Liver (tissue), 9 donors: Measurements from ENCODE around the gene CCPG1. TPM values are rescaled to one million over a fixed set of nuclear protein-coding genes. Genes with fewer than 3 reads are reported as not detected.

Experiments
- DNase-seq: peaks from one replicate; pipeline ENCODE4 v3.0.0-alpha.2; 2017; ENCODE audit warnings: low spot score
- H3K27ac ChIP-seq, 2 donors: one replicate each; pipeline ENCODE4 v1.7.0; 2013; ENCODE audit warnings: inconsistent platforms in 2 of 2, low read length in 2 of 2, control low read depth in 1 of 2, low read depth in 1 of 2, mild to moderate bottlenecking in 1 of 2
- H3K27me3 ChIP-seq, 4 donors: one replicate each; pipeline versions ENCODE4 v1.6.1 to v1.7.0; 2013; ENCODE audit warnings: low read length in 3 of 4, inconsistent platforms in 1 of 4, mild to moderate bottlenecking in 1 of 4, moderate library complexity in 1 of 4; ENCODE audit not compliant: control insufficient read depth in 4 of 4, insufficient read depth in 4 of 4
- H3K36me3 ChIP-seq, 4 donors: one replicate each; pipeline versions ENCODE4 v1.6.1 to v1.7.0; 2013; ENCODE audit warnings: low read length in 3 of 4, mild to moderate bottlenecking in 3 of 4, low read depth in 1 of 4, moderate library complexity in 1 of 4; ENCODE audit not compliant: control insufficient read depth in 4 of 4, insufficient read depth in 3 of 4
- H3K4me1 ChIP-seq, 4 donors: one replicate each; pipeline versions ENCODE4 v1.6.1 to v1.7.0; 2013; ENCODE audit warnings: low read length in 3 of 4, mild to moderate bottlenecking in 3 of 4, moderate library complexity in 1 of 4; ENCODE audit not compliant: control insufficient read depth in 4 of 4, insufficient read depth in 4 of 4
- H3K4me3 ChIP-seq, 3 donors: one replicate each; pipeline versions ENCODE4 v1.6.1 to v1.7.0; 2013; ENCODE audit warnings: low read length in 3 of 3, control low read depth in 1 of 3, low read depth in 1 of 3, mild to moderate bottlenecking in 1 of 3
- H3K9ac ChIP-seq, 2 donors: one replicate each; pipeline ENCODE4 v1.7.0; 2013; ENCODE audit warnings: low read length in 2 of 2, mild to moderate bottlenecking in 2 of 2, moderate library complexity in 2 of 2, control low read depth in 1 of 2, low read depth in 1 of 2
- H3K9me3 ChIP-seq, 4 donors: one replicate each; pipeline versions ENCODE4 v1.6.1 to v1.7.0; 2013; ENCODE audit warnings: low read length in 3 of 4; ENCODE audit not compliant: control insufficient read depth in 4 of 4
- ATF3 ChIP-seq: IDR thresholded peaks from 2 replicates; pipeline ENCODE4 v1.6.1; 2016; ENCODE audit warnings: antibody characterized with exemption
- CTCF ChIP-seq: fragments of 150-350 bp; IDR thresholded peaks from 2 replicates; pipeline ENCODE4 v1.5.1; 2017; ENCODE audit warnings: improper control_type of control experiment, low read depth, low read length; ENCODE audit not compliant: missing input control
- EGR1 ChIP-seq, 2 donors: IDR thresholded peaks; 2 replicates each; pipeline ENCODE4 v1.6.1; 2016 to 2018; ENCODE audit warnings: antibody characterized with exemption in 2 of 2, low read depth in 2 of 2
- FOXA1 ChIP-seq: IDR thresholded peaks from 2 replicates; pipeline ENCODE4 v1.6.1; 2016; ENCODE audit warnings: antibody characterized with exemption
- FOXA2 ChIP-seq: IDR thresholded peaks from 2 replicates; pipeline ENCODE4 v1.6.1; 2016; ENCODE audit warnings: antibody characterized with exemption
- HNF4A ChIP-seq, 2 donors: conservative IDR thresholded peaks; 2 replicates each; pipeline ENCODE4 v1.6.1; 2016; ENCODE audit warnings: antibody characterized with exemption in 2 of 2, mild to moderate bottlenecking in 2 of 2
- HNF4G ChIP-seq: IDR thresholded peaks from 2 replicates; pipeline ENCODE4 v1.6.1; 2016; ENCODE audit warnings: antibody characterized with exemption
- JUND ChIP-seq, 2 donors: IDR thresholded peaks; 2 replicates each; pipeline ENCODE4 v1.6.1; 2016; ENCODE audit warnings: antibody characterized with exemption in 2 of 2
- MAX ChIP-seq: IDR thresholded peaks from 2 replicates; pipeline ENCODE4 v1.6.1; 2016; ENCODE audit warnings: antibody characterized with exemption
- NR2F2 ChIP-seq: IDR thresholded peaks from 2 replicates; pipeline ENCODE4 v1.6.1; 2016; ENCODE audit warnings: antibody characterized with exemption
- RAD21 ChIP-seq, 2 donors: IDR thresholded peaks; 2 replicates each; pipeline ENCODE4 v1.6.1; 2016; ENCODE audit warnings: antibody characterized with exemption in 2 of 2, mild to moderate bottlenecking in 2 of 2
- REST ChIP-seq: IDR thresholded peaks from 2 replicates; pipeline ENCODE4 v1.6.1; 2016; ENCODE audit warnings: antibody characterized with exemption, mild to moderate bottlenecking
- RXRA ChIP-seq, 2 donors: IDR thresholded peaks; 2 replicates each; pipeline ENCODE4 v1.6.1; 2017 to 2018; ENCODE audit warnings: antibody characterized with exemption in 2 of 2, mild to moderate bottlenecking in 1 of 2
- SP1 ChIP-seq: IDR thresholded peaks from 2 replicates; pipeline ENCODE4 v1.6.1; 2018; ENCODE audit warnings: antibody characterized with exemption, mild to moderate bottlenecking
- TAF1 ChIP-seq: conservative IDR thresholded peaks from 2 replicates; pipeline ENCODE4 v1.6.1; 2016; ENCODE audit warnings: antibody characterized with exemption, mild to moderate bottlenecking
- YY1 ChIP-seq: IDR thresholded peaks from 2 replicates; pipeline ENCODE4 v1.6.1; 2016; ENCODE audit warnings: antibody characterized with exemption, mild to moderate bottlenecking
- ZBTB33 ChIP-seq: IDR thresholded peaks from 2 replicates; pipeline ENCODE4 v1.6.1; 2016; ENCODE audit warnings: antibody characterized with exemption
- WGBS: extraction: QIAGEN DNeasy Blood & Tissue Kit; methylation state at CpG from one replicate; pipeline ENCODE4 v1.1.7; 2013; 5-methylcytosine and 5-hydroxymethylcytosine counted together
- polyA plus RNA-seq, 2 donors: library from polyadenylated mRNA; stranded (reverse) in 1 of 2; unstranded in 1 of 2; fragments of 200-250 nt in 1 of 2; fragments of >200 nt in 1 of 2; fragmentation: Nextera tagmentation in 1 of 2; extraction: Ambion mirVana in 1 of 2; gene quantifications; one replicate each; pipeline versions ENCODE4 v1.2.1 to v1.2.3, GENCODE V29; 2013 to 2015
- total RNA-seq, 2 donors: library from RNA; depleted of rRNA; stranded (reverse); fragments of >200 nt; gene quantifications; one replicate each; pipeline ENCODE4 v1.2.3, GENCODE V29; 2014
- donor health status: healthy.
- donor health status: healthy.
- donor health status: healthy.
- donor health status: healthy.
- donor health status: healthy.

Gene CCPG1
- total and polyA plus RNA-seq, 4 donors, result 21.5 to 89.1 (median 53.2) TPM

GRCh38 chr15:55366981-55367380, 41.2 kb downstream of the CCPG1 start:
- H3K27ac ChIP-seq, result no peak overlapping the region
- no peak overlapping the region for H3K4me3 ChIP-seq
- no peaks in the 10 kb centered on the region for H3K9me3 ChIP-seq
- no peak overlapping the region for H3K9ac ChIP-seq
- H3K36me3 ChIP-seq, result peaks cover 0 to 34% (median 31%) of the 10 kb centered on the region in 4 donors
- no peaks in the 10 kb centered on the region for H3K4me1 ChIP-seq
- TF ChIP-seq ZBTB33 (no peak), NR2F2 (no peak), RAD21 (IDR thresholded peaks at IDR 0.05) (no peak), HNF4A (conservative IDR thresholded peaks at IDR 0.05) (no peak), REST (no peak), EGR1 (IDR thresholded peaks at IDR 0.05; ENCODE audit: low read depth in 2 of 2) (no peak)
- DNase-seq, result no peak
- H3K27me3 ChIP-seq, result no peaks in the 10 kb centered on the region
- WGBS, result 85% methylated on average over 1 of the region's 1 CpG

- Histone ChIP-seq H3K9ac (no peak overlapping the region), H3K9me3 (no peaks in the 10 kb centered on the region), H3K4me1 (no peaks in the 10 kb centered on the region), H3K27me3 (no peaks in the 10 kb centered on the region), H3K27ac (no peak overlapping the region), H3K36me3 (peaks cover 2 to 34% (median 25%) of the 10 kb centered on the region in 4 donors), H3K4me3 (no peak overlapping the region)
- WGBS, result 98% methylated on average over 2 of the region's 2 CpGs
- no peak for DNase-seq
- TF ChIP-seq ZBTB33 (no peak), ATF3 (no peak), FOXA1 (no peak), JUND (IDR thresholded peaks at IDR 0.05) (no peak), NR2F2 (no peak), HNF4A (conservative IDR thresholded peaks at IDR 0.05) (no peak), RXRA (IDR thresholded peaks at IDR 0.05) (no peak), YY1 (no peak), SP1 (no peak), REST (no peak), CTCF (no peak), RAD21 (IDR thresholded peaks at IDR 0.05) (no peak), HNF4G (no peak), FOXA2 (no peak), EGR1 (IDR thresholded peaks at IDR 0.05; ENCODE audit: low read depth in 2 of 2) (no peak), MAX (no peak), TAF1 (no peak)
Observed at GRCh38 chr15:55362641-55363040, 45.5 kb downstream of the CCPG1 start.
